Stimulated activated CD8-positive, alpha-beta memory T cell treated with anti-CD3 and anti-CD28 coated beads, Interleukin-12 subunit alpha, Interleukin-12 subunit beta, amount 100 ng/mL, for 24 hours (primary cell): Measurements from ENCODE around the gene TMEM178A.

Source experiments
- DNase-seq: peaks from one replicate; pipeline ENCODE4 v3.0.0-alpha.2; 2020; ENCODE audit errors: extremely low read depth

Gene TMEM178A

GRCh38 chr2:39678170-39678569 lies 12.5 kb downstream of the TMEM178A start:
- DNase-seq = no peak

GRCh38 chr2:39679805-39680204 lies 14.1 kb downstream of the TMEM178A start:
- DNase-seq = no peak

- DNase-seq = no peak
These were observed 16.5 kb downstream of the TMEM178A start for GRCh38 chr2:39682066-39682692.

GRCh38 chr2:39683022-39683699 lies 17.4 kb downstream of the TMEM178A start:
- DNase-seq = no peak

GRCh38 chr2:39684464-39684863 lies 18.7 kb downstream of the TMEM178A start:
- no peak for DNase-seq

- DNase-seq = no peak
These were observed 19.4 kb downstream of the TMEM178A start for GRCh38 chr2:39685126-39685525.

GRCh38 chr2:39686456-39686855 lies 20.7 kb downstream of the TMEM178A start:
- no peak for DNase-seq

- DNase-seq = no peak
These were observed 22.5 kb downstream of the TMEM178A start for GRCh38 chr2:39688181-39688580.

- no peak for DNase-seq
These were observed 23.6 kb downstream of the TMEM178A start for GRCh38 chr2:39689272-39689841.

GRCh38 chr2:39689876-39690275 lies 24.2 kb downstream of the TMEM178A start:
- DNase-seq = no peak

GRCh38 chr2:39693245-39693644 lies 27.5 kb downstream of the TMEM178A start:
- no peak for DNase-seq

- DNase-seq = no peak
These were observed 30.4 kb downstream of the TMEM178A start for GRCh38 chr2:39696101-39696553.

GRCh38 chr2:39696838-39697237 lies 31.1 kb downstream of the TMEM178A start:
- no peak for DNase-seq

GRCh38 chr2:39697454-39697853 lies 31.7 kb downstream of the TMEM178A start:
- no peak for DNase-seq

GRCh38 chr2:39701137-39701536 lies 35.4 kb downstream of the TMEM178A start:
- no peak for DNase-seq

GRCh38 chr2:39703181-39703872 lies 37.6 kb downstream of the TMEM178A start:
- DNase-seq = no peak

GRCh38 chr2:39704540-39704939 lies 38.8 kb downstream of the TMEM178A start:
- no peak for DNase-seq

GRCh38 chr2:39705638-39706037 lies 39.9 kb downstream of the TMEM178A start:
- DNase-seq = no peak

- DNase-seq = no peak
These were observed 40.6 kb downstream of the TMEM178A start for GRCh38 chr2:39706312-39706711.

- no peak for DNase-seq
These were observed 41.2 kb downstream of the TMEM178A start for GRCh38 chr2:39706945-39707344.

GRCh38 chr2:39708003-39708402 lies 42.3 kb downstream of the TMEM178A start:
- DNase-seq = no peak

- DNase-seq = no peak
These were observed 45.1 kb downstream of the TMEM178A start for GRCh38 chr2:39710807-39711206.

- no peak for DNase-seq
These were observed 47.2 kb downstream of the TMEM178A start for GRCh38 chr2:39712953-39713352.
